ENCODE measurements around the gene CARHSP1. TPM values are rescaled to one million over a fixed set of nuclear protein-coding genes. Genes with fewer than 3 reads are reported as not detected.
"Not testable (repeated sequence)": the region's sequence is repeated elsewhere in the genome, so short reads cannot be mapped to it uniquely, and the experiment has no call there.

The CARHSP1 gene
- polyA plus RNA-seq, 2 donors: 212 to 343 TPM

DNA sequence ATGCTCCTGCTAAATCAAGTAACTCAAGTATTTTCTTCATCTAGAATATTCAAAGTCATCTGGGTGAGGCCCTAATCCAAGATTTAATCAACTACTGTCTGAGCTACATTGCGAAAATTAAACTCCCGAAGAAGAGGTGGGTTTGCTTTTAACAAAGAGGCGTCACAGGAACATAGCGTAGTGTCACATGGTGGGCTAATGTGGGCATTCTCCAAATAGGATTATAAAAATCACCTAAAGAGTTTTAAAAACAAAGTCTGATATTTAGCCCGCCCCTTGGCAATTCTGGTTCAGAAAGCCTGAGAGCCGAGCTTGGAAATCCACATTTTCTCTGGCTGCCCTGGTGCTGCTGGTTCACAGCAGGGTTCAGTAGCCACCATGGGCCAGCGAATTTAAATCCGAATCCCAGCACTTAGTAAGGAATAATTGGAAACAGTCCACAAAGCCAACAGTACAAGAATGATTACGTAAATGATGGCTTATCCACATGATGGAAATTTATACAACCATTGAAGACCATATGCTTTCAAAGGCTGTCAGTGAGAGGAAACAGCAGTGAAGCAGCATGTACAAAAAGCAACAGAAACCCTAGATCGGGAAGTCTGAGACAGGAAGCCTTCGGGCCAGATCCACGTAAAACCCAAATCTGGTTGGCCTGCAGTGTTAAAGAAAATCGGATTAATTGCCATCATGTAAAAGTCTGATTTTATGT is 62.4 kb downstream of the CARHSP1 start:
- no peak overlapping the region for H3K4me3 ChIP-seq (ENCODE audit: low read depth in 1 of 2, low read length in 2 of 2)
- no peaks in the 10 kb centered on the region for H3K9me3 ChIP-seq (ENCODE audit: control insufficient read depth in 2 of 2, insufficient read depth in 1 of 2, low read depth in 1 of 2, low read length in 1 of 2)
- H3K27me3 ChIP-seq (ENCODE audit: control insufficient read depth in 1 of 2, insufficient read depth in 2 of 2, low read length in 2 of 2): no peaks in the 10 kb centered on the region
- H3K36me3 ChIP-seq (ENCODE audit: control insufficient read depth in 2 of 2, insufficient read depth in 2 of 2, low read length in 1 of 2): peaks cover 26 to 28% of the 10 kb centered on the region in 2 donors
- H3K27ac ChIP-seq (ENCODE audit: low read depth in 2 of 2, low read length in 1 of 2): no peak overlapping the region
- no peaks in the 10 kb centered on the region for H3K4me1 ChIP-seq (ENCODE audit: control insufficient read depth in 2 of 2, insufficient read depth in 2 of 2, low read length in 1 of 2)
- 88 to 91% methylated on average over 13 of the region's 13 CpGs for WGBS, 2 donors

DNA sequence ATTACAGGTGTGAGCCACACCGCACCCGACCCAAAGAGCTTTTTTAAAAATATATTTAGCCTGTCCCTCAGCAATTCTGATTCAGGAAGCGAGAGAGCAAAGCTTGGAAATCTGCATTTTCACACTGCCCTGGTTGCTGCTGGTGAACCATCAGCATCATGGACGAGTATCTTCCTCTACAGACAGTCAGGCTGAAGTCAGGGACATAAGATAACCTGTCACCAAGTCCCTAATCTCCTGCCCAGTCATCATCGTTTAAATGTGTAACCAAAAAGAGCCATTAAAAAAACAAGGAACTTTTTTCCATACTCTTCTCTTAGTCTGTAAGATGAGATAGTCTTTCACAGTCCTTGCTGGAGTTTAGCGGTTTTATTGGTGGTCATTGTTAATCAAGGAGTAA is 64.5 kb downstream of the CARHSP1 start:
- WGBS, 2 donors: 85 to 88% methylated on average over 6 of the region's 6 CpGs
- H3K36me3 ChIP-seq (ENCODE audit: control insufficient read depth in 2 of 2, insufficient read depth in 2 of 2, low read length in 1 of 2): peaks cover 17 to 28% of the 10 kb centered on the region in 2 donors
- H3K4me3 ChIP-seq (ENCODE audit: low read depth in 1 of 2, low read length in 2 of 2): no peak overlapping the region
- H3K4me1 ChIP-seq (ENCODE audit: control insufficient read depth in 2 of 2, insufficient read depth in 2 of 2, low read length in 1 of 2): no peaks in the 10 kb centered on the region
- H3K27ac ChIP-seq (ENCODE audit: low read depth in 2 of 2, low read length in 1 of 2): no peak overlapping the region
- H3K27me3 ChIP-seq (ENCODE audit: control insufficient read depth in 1 of 2, insufficient read depth in 2 of 2, low read length in 2 of 2): no peaks in the 10 kb centered on the region
- no peaks in the 10 kb centered on the region for H3K9me3 ChIP-seq (ENCODE audit: control insufficient read depth in 2 of 2, insufficient read depth in 1 of 2, low read depth in 1 of 2, low read length in 1 of 2)

DNA sequence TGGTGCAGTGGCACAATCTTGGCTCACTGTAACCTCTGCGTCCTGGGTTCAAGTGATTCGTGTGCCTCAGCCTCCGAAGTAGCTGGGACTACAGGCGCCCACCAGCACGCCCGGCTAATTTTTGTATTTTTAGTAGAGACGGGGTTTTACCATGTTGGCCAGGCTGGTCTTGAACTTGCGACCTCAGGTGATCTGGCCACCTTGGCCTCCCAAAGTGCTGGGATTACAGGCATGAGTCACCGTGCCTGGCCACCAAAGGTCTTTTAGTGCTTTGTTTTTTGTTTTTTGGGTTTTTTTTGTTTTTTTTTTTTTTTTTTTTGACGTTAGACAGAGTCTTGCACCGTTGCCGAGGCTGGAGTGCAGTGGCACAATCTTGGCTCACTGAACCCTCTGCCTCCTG is 65.1 kb downstream of the CARHSP1 start:
- not testable (repeated sequence) for H3K27me3 ChIP-seq (ENCODE audit: control insufficient read depth in 1 of 2, insufficient read depth in 2 of 2, low read length in 2 of 2); H3K27ac ChIP-seq (ENCODE audit: low read depth in 2 of 2, low read length in 1 of 2); H3K9me3 ChIP-seq (ENCODE audit: control insufficient read depth in 2 of 2, insufficient read depth in 1 of 2, low read depth in 1 of 2, low read length in 1 of 2); H3K4me3 ChIP-seq (ENCODE audit: low read depth in 1 of 2, low read length in 2 of 2); H3K4me1 ChIP-seq (ENCODE audit: control insufficient read depth in 2 of 2, insufficient read depth in 2 of 2, low read length in 1 of 2)
- peaks cover 15 to 23% of the 10 kb centered on the region in 2 donors for H3K36me3 ChIP-seq (ENCODE audit: control insufficient read depth in 2 of 2, insufficient read depth in 2 of 2, low read length in 1 of 2)
- WGBS, 2 donors: 95% methylated on average over 11 to 12 of the region's 12 CpGs

Other genes starting within 250 kb of the CARHSP1 start
- 10 to 100 TPM; 12.3 to 16.6 TPM for gene METTL22, start 247.3 kb downstream of the CARHSP1 start, polyA plus RNA-seq
- 1 to 10 TPM; 4.6 to 9.5 TPM for gene ABAT, start 194.4 kb downstream of the CARHSP1 start, polyA plus RNA-seq
- 1 to 10 TPM; 5.6 to 8.8 TPM for gene TMEM186, start 71.4 kb downstream of the CARHSP1 start, polyA plus RNA-seq
- 10 to 100 TPM; 19.8 to 30.3 TPM for gene PMM2, start 71.2 kb downstream of the CARHSP1 start, polyA plus RNA-seq
- not detected for gene LITAFD, start 13.3 kb upstream of the CARHSP1 start, polyA plus RNA-seq
- 10 to 100 TPM; 27.8 to 34.6 TPM for gene USP7, start 94.9 kb upstream of the CARHSP1 start, polyA plus RNA-seq
- 10 to 100 TPM; 11.4 to 14.2 TPM for gene HAPSTR1, start 222.6 kb upstream of the CARHSP1 start, polyA plus RNA-seq